Hypothalamus (tissue), 51 donors: ENCODE data around the gene TCP11.
A peak's percentile ranks its signal among the peaks of the same experiment; 100 is the strongest.

Experiments
- DNase-seq, 51 donors: peaks; one replicate each; lab custom pipeline; 2025; lab: John Stamatoyannopoulos, UW

The TCP11 gene

GRCh38 chr6:35096129-35096862 lies 44.8 kb downstream of the TCP11 start:
- DNase-seq: no peak

GRCh38 chr6:35094183-35094582 lies 47.0 kb downstream of the TCP11 start:
- DNase-seq: no peak

- no peak for DNase-seq
Measured at GRCh38 chr6:35093783-35094182, 47.4 kb downstream of the TCP11 start.

- DNase-seq: no peak
Measured at GRCh38 chr6:35093118-35093445, 48.1 kb downstream of the TCP11 start.

GRCh38 chr6:35092362-35093117 lies 48.6 kb downstream of the TCP11 start:
- DNase-seq: no peak

GRCh38 chr6:35091346-35092083 lies 49.6 kb downstream of the TCP11 start:
- DNase-seq: no peak

- DNase-seq: no peak
Measured at GRCh38 chr6:35090734-35091133, 50.4 kb downstream of the TCP11 start.

GRCh38 chr6:35089935-35090505 lies 51.1 kb downstream of the TCP11 start:
- no peak for DNase-seq

- DNase-seq: no peak
Measured at GRCh38 chr6:35089216-35089934, 51.8 kb downstream of the TCP11 start.

- DNase-seq: no peak
Measured at GRCh38 chr6:35088281-35089215, 52.6 kb downstream of the TCP11 start.

- no peak for DNase-seq
Measured at GRCh38 chr6:35087361-35088280, 53.5 kb downstream of the TCP11 start.

GRCh38 chr6:35086636-35087360 lies 54.3 kb downstream of the TCP11 start:
- DNase-seq: no peak

GRCh38 chr6:35086282-35086632 lies 54.9 kb downstream of the TCP11 start:
- DNase-seq: no peak

- no peak for DNase-seq
Measured at GRCh38 chr6:35085359-35086281, 55.5 kb downstream of the TCP11 start.

- DNase-seq: no peak
Measured at GRCh38 chr6:35084511-35085203, 56.5 kb downstream of the TCP11 start.

GRCh38 chr6:35084041-35084491 lies 57.1 kb downstream of the TCP11 start:
- DNase-seq: peak in 22 of 51 donors; percentile 11 to 57 (median 31)
